Measurements from ENCODE around the gene CNTFR.

The CNTFR gene

DNA sequence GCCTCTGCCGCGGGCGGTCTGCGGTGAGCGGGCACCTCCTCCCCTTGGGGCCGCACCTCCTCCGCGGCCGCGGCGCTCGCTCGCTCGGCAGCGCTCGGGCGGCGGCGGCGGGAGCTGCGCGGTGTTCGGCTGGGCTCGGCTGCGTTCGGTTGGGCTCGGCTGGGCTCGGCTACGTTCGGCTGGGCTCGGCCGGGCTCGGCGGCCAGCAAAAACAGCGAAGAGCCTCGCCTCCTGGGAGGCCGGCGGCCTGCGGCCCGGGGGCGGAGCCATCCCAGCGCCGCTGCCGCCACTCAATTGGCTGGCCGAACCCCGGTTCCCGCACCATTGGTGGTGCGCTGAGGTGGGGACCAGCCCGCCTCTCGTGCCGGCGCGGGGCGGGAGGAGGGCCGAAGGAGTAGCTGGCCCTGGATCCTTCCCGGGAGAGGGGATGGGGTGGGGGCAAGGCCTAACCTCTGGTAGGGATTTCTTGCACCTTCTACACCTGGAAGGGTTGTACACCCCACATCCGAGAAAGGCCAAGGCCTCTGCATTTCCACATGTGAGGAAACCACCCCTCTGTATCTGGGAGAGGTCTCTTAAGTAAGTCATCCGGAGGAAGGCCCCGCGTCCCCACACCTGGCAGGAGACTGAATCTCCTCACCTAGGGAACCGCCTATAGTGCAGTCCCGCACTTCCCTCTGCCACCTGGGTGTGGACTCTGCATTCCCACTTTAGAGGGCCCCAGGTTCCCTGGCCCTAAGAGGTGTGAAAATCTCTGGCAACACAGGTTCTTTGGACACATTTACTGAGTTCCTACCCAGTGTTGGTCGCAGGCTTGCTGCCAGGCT is 66.3 kb downstream of the CNTFR start, which contains the start of gene ENHO:
ENHO (minus strand) TSS at position 20 of the 827 bp plus-strand sequence. CDS start 1,295 bp downstream, outside the sequence.
- FAIRE-seq, result no peak

DNA sequence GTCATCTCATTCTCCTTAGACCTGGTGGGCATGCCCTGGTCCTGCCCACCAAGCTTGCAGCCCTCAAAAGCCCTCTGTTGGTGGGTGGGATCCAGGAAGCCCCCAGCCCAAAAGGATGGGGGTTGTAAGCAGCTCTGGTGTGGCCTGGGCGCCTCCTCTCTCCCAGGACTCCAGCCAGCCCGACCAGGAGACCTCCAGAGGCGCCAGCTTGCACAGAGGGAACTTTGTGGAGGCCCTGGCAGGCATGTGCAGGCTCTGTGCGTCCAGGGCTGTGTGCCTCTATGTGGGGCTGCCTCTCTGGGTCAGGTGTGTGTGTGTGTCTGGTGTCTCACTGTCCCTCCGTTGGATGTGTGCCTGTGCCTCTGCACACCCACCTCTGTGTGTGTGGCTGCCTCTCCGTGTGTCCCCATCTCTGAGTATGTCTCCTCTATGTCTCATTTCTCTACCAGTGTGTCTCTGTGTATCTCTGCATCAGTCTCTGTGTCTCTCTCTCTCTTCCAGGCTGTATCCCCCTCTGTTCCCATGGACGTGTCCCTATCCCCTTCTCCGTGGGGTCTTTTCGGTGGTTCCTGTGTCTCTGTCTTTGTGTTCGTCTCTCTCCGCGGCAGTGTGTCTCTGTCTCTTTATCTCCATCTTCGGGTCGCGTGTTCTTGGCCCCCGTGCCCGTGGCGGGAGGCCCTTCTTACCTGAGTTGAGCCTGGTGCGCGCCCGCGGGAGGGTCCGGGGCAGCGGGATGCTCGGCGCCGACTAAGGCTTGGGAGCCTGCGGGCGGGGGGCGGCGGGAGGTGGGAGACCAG is 67.2 kb downstream of the CNTFR start:
- FAIRE-seq, result no peak

DNA sequence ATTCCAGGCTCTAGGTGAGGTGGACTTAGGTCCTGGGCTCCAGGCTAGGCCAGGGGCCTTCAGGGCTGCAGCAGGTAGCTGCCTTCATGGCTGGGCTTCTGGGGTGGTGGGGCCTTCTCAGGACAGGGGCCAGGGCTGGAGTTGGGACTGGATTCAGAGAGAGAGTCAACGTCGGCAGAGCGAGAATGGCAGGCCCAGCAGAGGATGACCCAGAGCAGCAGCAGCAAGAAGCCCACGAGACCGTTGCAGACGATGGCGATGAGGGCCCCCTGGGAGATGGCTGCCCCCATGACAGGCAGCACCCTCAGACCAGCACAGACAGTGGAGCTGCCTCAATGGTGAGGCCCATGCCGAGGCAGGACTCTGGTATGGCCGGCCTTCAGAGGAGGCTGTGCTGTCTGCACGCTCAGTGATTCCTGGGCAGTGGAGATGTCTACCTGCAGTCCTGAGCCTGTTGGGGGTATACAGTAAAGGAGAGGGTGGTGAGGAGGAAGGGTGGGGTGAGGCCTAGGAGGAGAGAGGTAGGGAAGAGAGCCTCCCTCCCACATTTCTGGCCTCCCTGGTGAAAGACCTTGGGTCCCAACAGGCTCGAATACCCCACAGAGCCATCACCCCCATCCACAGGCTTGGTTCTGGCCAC is 68.0 kb downstream of the CNTFR start:
- FAIRE-seq, result no peak

DNA sequence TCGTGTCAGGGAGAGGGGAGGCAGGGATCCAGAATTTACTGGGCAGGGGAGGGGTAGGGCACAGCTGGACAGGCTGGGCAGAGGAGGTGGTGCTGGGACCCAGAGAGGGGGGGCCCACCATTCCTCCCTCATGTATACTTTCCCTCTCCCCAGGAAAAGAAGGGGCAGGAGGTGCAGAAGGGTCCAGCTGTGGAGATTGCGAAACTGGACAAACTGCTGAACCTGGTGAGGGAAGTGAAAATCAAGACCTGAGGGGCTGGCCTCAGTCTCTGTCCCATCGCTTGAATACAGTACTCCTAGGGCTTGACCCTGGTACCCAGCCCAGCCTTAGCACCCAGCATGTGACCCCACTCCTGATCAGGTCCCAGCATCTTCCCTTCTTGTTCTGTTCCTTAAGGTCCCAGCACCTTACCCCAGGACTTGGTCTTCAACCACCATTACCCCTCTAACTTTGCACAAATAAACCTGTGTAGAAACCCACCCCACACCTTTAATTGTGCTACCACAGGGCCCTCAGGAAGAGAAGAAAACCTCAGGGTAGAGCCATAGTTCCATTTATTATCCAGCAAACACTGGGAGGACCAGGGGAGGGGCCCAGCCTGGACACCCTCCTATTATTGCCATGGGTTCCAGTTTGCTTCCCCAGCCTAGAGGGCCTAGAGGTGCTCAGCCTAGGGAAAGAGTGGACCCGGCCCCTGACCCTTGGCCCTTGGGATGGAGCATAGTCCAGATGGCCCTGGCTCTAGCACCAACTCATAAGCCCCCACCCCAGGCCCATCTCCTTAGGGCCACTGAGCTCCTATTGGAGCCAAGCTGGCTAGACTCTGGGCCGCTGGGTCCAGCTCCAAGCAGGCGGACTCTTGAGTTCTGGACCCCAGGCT is 68.8 kb downstream of the CNTFR start:
- FAIRE-seq, result no peak

DNA sequence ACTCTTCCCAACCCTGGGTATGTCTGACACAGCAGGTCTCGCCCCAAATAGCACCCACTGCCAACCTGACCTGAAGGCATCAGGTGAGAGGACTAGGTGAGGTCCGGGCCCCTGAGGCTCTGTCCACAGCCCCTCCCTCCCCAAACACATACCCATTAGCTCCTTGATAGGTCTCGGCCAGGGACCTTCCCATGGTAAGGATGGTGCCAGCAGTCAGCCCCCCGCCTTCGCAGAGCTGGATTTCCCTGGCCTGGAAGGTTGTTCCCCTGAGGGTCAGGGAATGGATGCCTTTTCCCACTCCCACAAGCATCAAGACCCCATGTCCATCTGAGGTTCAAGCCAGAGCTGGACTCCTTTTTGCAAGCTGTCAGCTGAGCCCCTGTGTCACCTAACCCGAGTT is 69.4 kb downstream of the CNTFR start:
- FAIRE-seq, result no peak

DNA sequence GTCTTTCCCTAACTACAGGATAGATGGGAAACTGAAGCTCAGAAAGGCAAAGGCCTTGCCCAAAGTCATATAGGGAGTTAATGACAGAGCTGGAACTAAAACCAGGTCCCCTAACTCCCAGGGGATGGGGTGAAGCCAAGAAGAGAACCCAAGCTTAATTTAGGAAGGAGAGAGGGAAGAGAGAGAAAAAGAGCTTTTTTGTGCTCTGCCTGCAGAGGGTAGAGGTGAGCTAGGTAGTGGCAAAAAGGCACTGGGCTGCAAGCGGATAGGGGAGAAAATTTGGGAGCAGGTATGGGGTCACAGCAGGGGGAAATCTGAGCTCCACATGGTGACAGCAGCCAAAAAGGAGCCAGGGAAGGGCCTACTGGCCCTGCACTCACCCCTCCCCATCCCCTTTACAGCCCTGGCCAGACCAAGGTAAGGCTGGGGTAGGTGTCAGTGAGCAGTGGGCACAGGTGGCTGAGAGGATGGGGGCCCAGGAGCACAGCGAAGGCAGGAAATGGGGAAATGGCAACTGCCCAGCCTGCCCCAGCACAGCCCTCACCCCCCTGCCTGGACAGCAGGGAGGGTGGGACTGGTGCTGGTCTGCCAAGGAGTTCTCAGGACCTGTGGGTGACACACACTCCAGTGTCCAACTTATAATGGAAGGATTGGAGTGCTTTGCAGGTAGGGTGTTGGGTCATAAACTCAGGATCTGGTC is 70.1 kb downstream of the CNTFR start:
- no peak for FAIRE-seq

DNA sequence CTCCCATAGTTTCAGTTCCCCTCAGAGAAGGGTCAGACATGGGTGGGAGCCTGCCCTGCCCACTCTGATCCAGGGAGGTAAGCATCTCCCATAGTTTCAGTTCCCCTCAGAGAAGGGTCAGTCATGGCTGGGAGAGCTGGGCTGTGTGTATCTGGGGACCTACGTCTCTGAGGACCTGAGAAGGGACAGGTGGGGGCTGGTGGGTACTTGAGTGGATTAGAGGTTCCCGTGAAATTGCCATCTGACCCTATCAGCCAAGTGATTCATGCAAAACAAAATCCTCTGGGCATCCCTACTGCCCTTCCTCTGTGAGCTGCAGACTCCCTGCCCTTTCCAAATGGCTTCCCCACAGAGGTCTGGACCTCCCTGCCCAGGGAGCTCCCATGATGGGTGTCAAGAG is 70.6 kb downstream of the CNTFR start:
- FAIRE-seq, result no peak

DNA sequence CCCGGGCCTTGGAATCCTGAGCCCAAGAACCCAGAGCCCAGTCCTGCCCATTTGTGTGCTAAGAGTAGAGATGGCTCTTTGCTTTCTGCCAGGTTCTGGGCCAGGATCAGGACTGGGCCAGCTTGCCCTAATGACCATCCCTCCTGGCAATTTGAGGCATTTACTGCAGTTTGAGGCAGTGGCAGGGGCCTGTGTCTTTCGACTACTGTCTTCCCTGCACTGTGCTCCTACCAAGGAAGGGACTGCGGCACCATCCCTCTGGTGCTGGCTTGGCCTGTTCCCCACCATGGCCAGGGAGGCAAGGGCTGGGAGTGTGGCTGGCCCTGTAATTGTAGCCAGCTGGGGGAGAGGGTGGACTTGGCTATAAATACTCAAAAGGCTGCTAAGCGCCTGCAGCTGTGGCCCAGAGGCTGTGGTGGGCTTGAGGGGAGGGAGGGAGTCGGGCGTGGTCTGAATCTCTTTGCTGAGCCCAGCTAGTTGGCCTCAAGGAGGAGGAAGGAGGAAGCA is 71.4 kb downstream of the CNTFR start:
- FAIRE-seq, result no peak

DNA sequence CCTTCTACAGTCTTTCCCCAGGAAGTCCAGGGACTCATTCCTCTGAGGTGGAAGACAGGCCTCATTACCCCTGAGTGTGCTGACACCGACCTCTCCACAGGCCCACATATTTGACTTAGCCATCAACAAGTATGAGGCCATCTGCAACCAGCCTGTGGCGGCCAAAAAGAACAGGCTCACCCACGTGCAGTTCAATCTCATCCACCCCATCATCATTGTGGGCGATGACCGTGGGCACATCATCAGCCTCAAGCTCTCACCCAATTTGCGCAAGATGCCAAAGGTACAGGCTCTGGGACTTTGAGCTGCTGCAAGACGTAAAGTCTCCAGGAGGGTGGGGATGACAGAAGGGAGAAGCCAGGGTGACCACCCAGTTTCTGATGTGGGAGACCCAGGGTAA is 72.3 kb downstream of the CNTFR start:
- FAIRE-seq, result no peak

DNA sequence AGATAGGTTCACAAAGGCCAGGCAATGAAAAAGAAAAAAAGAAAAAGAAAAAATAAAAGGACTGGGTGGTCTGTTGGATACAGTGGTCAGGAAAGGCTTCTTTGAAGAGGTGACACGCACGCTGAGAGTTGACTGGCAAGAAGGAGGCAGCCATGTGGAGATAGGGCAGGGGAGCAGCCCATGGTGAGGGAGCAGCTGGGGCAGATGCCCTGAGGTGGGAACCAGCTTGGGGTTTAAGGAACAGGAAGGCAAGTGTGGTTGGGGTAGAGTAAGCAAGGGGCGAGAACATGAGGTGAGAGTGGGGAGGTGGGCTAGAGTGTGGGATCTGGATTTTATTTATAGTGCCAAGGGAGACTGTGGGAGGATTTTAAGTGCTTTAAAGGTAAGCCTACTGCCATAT is 73.6 kb downstream of the CNTFR start:
- no peak for FAIRE-seq

DNA sequence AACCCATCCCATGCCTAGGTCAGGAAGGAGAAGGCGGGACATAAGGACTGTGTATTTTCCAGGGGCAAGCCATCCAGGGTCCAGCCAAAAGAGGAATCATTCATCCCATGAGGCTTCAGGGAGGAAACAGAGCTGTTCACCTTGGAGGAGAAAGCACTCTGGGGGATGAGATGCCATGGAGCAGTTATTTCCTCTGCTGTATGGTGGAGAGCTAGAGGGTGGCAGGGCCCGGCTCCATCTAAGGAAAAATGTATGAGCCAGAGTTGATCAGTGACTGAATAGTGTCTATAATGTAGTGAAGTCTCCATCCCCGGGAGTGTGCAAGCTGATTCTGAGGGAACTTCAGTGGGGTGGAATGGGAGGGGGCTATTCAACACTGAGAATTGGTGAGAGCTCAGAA is 74.7 kb downstream of the CNTFR start:
- FAIRE-seq, result no peak

DNA sequence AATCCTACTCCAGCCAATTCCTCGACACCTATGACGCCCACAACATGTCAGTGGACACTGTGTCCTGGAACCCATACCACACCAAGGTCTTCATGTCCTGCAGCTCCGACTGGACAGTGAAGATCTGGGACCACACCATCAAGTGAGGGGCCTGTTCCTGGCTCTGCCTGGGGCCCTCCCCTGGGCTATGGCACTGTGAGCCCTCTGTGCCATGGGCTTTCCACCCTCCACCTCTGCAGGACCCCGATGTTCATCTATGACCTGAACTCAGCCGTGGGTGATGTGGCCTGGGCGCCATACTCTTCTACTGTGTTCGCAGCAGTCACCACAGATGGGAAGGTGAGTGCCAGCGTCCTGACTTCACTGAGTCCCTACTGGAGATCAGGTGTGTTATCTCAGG is 75.1 kb downstream of the CNTFR start:
- no peak for FAIRE-seq

DNA sequence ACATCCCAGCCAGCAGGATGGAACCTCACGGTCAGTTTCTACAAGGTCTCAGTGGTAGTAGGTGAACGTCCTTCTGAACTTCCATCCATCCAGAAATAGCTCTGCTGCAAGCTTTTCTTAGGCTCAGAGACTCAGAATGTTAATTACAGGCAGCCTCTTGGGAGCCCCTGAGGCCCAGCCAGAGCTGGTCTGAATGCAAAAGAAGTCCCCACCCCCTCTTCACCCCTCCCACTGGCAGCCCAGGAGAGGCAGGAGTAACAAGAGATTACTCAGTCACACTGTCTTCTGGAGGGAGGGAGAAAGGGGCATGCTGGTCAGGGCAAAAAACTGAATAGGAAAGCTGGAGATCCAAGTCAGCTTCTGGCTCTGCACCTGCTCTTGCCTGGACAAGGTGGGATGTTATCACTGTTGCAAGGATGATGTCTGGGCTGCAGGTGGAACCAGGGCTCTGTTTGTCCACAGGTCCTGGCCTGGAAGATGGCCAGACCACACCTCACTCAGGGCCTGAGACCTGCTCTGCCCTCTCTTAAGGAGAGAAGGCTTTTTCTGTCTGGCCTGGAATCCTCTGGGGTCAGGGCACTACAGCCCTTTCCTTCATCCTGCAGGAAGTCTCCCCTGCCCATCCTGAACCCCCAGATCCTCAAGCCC is 75.8 kb downstream of the CNTFR start:
- no peak for FAIRE-seq

DNA sequence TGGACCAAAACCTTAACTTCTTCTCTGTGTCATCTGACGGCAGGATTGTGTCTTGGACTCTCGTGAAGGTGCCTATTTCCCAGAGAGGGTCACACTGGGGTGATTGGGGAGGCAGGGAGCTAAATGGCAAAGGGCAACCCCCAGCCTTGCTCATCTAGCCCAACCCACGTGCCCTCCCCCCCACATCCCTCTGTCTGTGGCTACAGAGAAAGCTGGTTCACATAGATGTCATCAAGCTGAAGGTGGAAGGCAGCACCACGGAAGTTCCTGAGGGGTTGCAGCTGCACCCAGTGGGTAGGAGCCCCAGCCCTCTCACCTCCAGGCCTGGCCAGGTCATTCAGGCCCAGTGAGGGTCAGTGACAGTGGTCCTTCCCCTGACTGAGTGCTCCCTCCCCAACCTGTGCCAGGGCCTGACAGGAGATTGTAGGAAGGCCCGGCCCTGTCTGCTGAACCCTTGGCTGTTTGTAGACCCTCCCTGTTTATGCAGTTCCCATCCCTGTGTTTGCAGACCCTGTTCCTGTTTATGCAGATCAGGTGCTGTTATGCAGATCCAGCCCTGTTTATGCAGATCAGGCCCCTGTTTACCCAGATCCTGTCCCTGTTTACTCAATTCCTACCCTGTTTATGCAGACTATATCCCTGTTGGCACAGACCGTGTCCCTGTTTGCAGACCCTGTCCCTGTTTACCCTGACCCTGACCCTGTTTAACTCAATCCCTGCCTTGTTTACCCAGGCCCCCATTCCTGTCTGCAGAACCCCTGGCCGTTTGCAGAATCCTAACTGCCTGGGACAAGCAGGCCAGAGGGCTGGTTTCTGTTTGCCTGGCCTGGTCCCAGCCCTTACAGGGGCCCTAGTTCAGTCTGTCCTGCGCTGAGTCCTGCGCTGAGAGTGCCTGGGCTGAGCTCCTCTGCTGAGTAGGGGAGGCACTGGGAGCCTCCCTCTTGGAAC is 77.1 kb downstream of the CNTFR start:
- FAIRE-seq, result no peak

DNA sequence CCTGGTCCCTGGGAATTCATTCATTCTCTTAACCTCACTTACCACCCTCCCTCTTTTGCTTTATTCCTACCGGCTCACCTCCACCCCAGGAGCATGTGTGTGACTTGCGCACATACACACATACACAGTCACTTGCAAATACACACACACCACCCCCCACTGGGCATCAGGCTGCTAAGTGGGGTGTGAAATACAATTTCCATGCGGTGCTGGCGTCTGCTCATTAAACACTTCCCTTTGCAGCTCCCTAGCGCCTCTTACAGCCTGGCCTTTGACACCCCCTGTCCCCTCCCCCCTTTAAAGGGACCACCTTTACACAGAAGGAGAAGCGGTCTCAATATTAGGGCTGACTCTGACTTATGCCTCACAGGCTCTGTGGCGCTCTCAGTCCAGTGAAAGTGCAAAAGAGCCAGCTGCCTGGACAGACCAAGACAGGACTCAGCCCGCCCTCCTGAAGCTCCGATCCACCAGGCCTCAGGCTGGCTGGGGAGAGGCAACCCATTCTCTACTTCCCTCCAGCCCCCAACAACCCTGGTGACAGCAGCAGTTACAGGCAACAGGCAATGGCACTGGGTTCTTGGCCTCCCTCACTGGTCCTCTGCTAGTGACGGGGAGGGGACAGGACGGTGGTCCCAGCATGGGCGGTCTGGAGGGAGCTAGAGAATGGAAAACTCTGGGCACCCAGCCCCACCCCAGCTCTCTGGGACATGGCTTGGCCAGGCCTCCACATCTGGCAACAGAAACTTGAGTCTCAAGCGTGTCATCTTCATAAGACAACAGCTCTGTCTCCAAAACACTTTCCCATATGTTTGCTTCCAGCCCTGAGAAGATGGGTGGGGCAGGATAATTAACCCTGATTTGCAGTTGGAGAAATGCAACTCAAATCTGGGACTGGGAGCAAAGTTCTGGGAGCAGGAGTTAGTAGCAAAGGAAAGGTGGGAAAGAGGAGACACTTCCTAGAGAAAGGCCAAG is 78.7 kb downstream of the CNTFR start:
- FAIRE-seq, result no peak

DNA sequence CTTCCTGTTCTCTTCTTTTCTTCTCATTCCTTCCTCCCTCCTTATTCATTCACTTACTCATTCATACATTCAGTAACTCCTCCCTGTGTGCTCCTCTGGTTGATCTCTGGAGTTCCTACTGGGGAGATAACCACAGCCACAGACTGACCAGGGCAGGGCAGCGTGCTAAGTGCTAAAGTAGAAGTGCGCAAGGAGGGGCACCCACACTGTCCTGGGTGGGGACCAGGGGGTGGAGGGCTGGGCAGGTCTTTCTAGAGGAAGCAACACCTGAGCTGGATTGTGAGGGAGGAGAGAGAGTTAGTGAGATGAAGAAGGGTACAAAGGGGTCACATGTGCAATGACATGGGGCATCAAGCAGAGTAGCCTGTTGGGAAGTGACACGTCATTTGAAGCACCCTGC is 80.6 kb downstream of the CNTFR start:
- FAIRE-seq, result no peak

DNA sequence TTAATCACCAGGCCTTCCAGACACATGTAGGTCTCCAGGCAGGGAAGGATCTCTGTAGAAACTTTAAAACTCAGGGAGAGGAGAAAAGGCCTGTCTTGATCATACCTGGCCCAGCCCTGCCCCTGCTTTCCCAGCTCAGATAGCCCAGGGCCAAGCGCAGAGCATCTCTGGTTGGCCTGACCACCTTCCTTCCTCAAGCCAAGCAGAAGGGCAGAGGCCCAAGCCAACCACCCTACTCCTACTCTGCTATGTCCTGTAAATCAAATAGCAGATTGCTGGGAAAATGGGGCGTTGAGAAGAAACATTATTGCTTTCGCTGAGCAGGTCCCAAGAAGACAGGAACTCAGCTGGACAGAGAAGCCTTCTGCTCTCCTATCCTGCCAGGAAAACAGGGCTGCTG is 81.1 kb downstream of the CNTFR start:
- FAIRE-seq, result no peak

DNA sequence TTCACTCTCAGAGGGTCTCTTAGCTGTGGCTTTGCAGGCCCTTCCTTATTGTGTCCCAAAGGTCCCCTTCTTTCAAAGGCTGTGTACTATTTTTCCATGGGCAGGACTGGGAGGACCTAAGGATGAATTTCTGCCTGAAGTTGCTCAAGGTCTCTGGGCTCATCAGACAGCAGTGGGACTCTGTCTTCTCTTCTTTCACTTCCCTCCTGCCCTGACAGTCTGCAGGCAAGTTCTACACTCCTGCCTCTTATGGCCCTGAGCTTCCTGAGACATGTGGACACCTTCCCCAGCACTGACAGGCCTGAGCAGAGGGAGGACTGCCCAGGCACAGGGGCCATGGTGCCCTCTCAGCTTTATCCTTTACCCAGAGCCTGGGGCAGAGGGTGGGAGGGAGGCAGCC is 81.6 kb downstream of the CNTFR start:
- FAIRE-seq, result no peak

DNA sequence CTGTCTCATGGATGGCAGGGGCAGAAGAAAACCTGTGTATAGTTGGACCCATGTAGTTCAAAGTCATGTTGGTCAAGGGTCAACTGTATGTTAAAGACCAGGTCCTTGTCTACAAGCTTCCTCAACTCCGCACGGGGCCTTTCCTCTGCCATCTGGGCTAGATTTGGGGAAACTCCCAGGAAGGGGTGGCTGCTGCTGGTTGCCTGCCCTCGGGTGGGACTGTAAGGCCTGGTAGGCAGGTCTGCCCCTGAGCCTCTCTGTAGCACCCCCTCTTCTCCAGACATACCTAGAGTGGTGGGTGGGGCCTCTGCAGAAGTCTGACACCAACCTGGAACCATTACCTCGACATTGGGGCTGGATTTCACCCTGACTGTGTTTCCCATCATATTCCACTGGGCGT is 82.0 kb downstream of the CNTFR start:
- FAIRE-seq, result no peak

Data from endometrium (tissue), 2 donors.